Smooth muscle cell of bladder (primary cell): Measurements from ENCODE around the gene AP4S1. TPM values are rescaled to one million over a fixed set of nuclear protein-coding genes. Genes with fewer than 3 reads are reported as not detected.

ENCODE experiments used
- total RNA-seq: library from RNA; depleted of rRNA; stranded (reverse); fragments of >200 nt; gene quantifications from 2 replicates; pipeline ENCODE4 v1.2.3, GENCODE V29; 2014

AP4S1 gene, protein sequence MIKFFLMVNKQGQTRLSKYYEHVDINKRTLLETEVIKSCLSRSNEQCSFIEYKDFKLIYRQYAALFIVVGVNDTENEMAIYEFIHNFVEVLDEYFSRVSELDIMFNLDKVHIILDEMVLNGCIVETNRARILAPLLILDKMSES
- 3.1 and 4.0 TPM in 2 replicates for total RNA-seq

DNA sequence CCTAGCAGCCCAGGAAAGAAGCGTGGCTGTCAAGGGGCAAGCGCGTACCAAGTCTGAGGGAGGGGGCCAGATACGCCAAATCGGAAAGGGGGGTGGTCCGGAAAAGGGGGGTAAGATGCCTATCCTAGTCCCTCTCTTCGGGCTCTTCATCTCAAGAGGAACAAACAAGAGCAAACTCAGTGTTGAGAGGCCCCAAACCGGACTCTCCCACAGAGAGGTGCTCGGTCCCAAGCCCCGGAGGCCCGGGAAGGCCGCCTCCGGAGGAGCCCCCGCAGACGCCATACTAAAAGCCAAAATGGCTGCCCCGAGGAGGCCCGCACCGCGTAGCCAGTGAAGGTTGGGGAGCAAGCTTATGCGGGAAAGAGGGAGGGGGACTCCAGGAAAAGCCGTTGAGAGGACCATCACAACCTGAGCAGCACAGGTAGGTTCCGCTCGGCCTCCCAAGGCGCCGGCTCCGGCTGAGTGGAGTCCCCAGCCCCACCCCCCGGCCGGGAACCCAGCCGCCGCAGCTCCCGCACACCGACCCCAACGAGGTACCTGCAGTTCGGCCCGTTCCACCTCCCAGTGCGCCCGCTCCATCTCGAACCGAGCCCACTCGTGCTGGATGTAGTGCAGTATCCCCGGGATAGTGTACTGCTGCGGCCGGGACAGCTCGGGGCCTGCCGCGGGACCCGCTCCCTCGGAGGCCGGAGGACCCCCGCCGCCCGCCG is at the start of gene AP4S1:
Gene AP4S1, plus strand, starts transcription at position 283 of the 710 bp plus-strand sequence. CDS start 40,548 bp downstream, outside the sequence.

DNA sequence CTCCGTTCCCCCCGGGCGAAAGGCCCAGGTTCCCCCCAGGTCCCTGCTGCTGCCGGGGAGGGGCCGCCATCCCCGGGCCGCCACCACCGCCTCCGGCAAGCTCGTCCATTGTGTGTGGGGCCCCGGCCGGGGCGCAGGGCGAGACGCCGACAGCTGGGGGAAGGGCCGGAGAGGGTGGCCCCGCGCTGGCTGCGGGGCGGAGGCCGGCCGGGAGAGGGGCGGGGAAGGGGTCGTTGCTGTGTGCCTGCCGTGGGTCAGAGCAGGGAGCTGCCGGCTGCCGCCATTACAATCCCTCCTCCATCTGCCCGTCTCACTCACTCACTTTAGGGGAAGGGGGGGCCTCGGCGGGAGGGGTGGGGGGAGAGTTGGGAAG is 614 bp downstream of the AP4S1 start, which contains the start of gene STRN3:
Gene STRN3, minus strand, starts transcription at position 303 of the 373 bp plus-strand sequence. Its CDS starts 194 bp downstream, at position 109.

Other genes starting within 250 kb of the AP4S1 start
- 0.14 and 0.18 TPM in 2 replicates for gene COCH, start 151.1 kb upstream of the AP4S1 start, total RNA-seq
- gene STRN3, start 730 bp downstream of the AP4S1 start, total RNA-seq, result 71.7 and 74.7 TPM in 2 replicates
- gene HECTD1, start 182.1 kb downstream of the AP4S1 start, total RNA-seq, result 290 and 309 TPM in 2 replicates